HepG2 (cell line): ENCODE results near the gene AP4S1. TPM values are rescaled to one million over a fixed set of nuclear protein-coding genes. Genes with fewer than 3 reads are reported as not detected.

Source experiments
- GATA4 ChIP-seq: sonication (generic); IDR thresholded peaks from 2 replicates; pipeline ENCODE4 v1.6.1; 2016; ENCODE audit warnings: antibody characterized with exemption, low read depth, borderline replicate concordance
- NFAT5 ChIP-seq: sonication (generic); formaldehyde crosslinking; IDR thresholded peaks from 2 replicates; pipeline ENCODE4 v1.4.0; 2020; ENCODE audit warnings: missing genetic modification reagents
- NKX3-1 ChIP-seq: sonication (generic); formaldehyde crosslinking; IDR thresholded peaks from 2 replicates; pipeline ENCODE4 v1.5.0; 2020; ENCODE audit warnings: missing genetic modification reagents
- RNF219 ChIP-seq: sonication (generic); formaldehyde crosslinking; IDR thresholded peaks from 2 replicates; pipeline ENCODE4 v1.5.0; 2020; ENCODE audit warnings: mild to moderate bottlenecking, missing genetic modification reagents
- SP140L ChIP-seq: sonication (generic); formaldehyde crosslinking; IDR thresholded peaks from 2 replicates; pipeline ENCODE4 v1.4.0; 2020; ENCODE audit warnings: missing genetic modification reagents, borderline replicate concordance
- SYNCRIP ChIP-seq: fragments of 200-400 bp; formaldehyde crosslinking; IDR thresholded peaks from 2 replicates; pipeline ENCODE4 v1.6.1; 2018; ENCODE audit warnings: mild to moderate bottlenecking, low read depth, low read length; ENCODE audit not compliant: insufficient read depth
- ZNF232 ChIP-seq: sonication (generic); formaldehyde crosslinking; IDR thresholded peaks from 2 replicates; pipeline ENCODE4 v1.4.0; 2020; ENCODE audit warnings: missing genetic modification reagents, borderline replicate concordance
- ZNF431 ChIP-seq: sonication (generic); formaldehyde crosslinking; IDR thresholded peaks from 2 replicates; pipeline ENCODE4 v1.9.0; 2022; ENCODE audit warnings: missing genetic modification reagents, low read depth, mild to moderate bottlenecking, borderline replicate concordance
- ZSCAN30 ChIP-seq: sonication (generic); formaldehyde crosslinking; IDR thresholded peaks from 2 replicates; pipeline ENCODE4 v1.5.0; 2020; ENCODE audit warnings: mild to moderate bottlenecking, missing genetic modification reagents
- polyA plus RNA-seq, 8 experiments: library from polyadenylated mRNA; depleted of rRNA in 3 of 8; stranded (reverse) in 7 of 8; unstranded in 1 of 8; fragments of >200 nt; fragmentation: Illumina TruSeq in 4 of 8; extraction: Trizol in 4 of 8; gene quantifications; 2 replicates each; pipeline versions ENCODE4 v1.2.1 to v1.2.3, GENCODE V29; 2011 to 2016; ENCODE audit warnings: low read depth in 4 of 8, missing spikeins in 1 of 8, mixed read lengths in 1 of 8; ENCODE audit not compliant: insufficient read depth in 1 of 8
- total RNA-seq, 5 experiments: library from RNA; depleted of rRNA; stranded (reverse); fragments of >200 nt; fragmentation: Illumina TruSeq; extraction: Trizol; gene quantifications; 2 replicates each; pipeline ENCODE4 v1.2.3, GENCODE V29; 2016; ENCODE audit warnings: low read depth in 1 of 5
- TF ChIP-seq, protein P1 (sequence below): sonication (generic); formaldehyde crosslinking; IDR thresholded peaks from 2 replicates; pipeline ENCODE4 v1.8.1; 2023; ENCODE audit warnings: mild to moderate bottlenecking, inconsistent platforms, moderate library complexity, missing genetic modification reagents, borderline replicate concordance
- TF ChIP-seq, protein P2 (sequence below): sonication (generic); formaldehyde crosslinking; IDR thresholded peaks from 2 replicates; pipeline ENCODE4 v1.8.0; 2023; ENCODE audit warnings: mild to moderate bottlenecking, missing genetic modification reagents
- TF ChIP-seq, protein P3 (sequence below): sonication (generic); formaldehyde crosslinking; IDR thresholded peaks from 2 replicates; pipeline ENCODE4 v1.5.1; 2020; ENCODE audit warnings: mild to moderate bottlenecking, missing genetic modification reagents, moderate library complexity

AP4S1 gene
- total and polyA plus RNA-seq, 2 of the 13 experiments (the other 11 are each of a cell fraction or from before 2014, with no cell fraction given), result 3.9 to 21.1 TPM

- TF ChIP-seq, protein P1, sequence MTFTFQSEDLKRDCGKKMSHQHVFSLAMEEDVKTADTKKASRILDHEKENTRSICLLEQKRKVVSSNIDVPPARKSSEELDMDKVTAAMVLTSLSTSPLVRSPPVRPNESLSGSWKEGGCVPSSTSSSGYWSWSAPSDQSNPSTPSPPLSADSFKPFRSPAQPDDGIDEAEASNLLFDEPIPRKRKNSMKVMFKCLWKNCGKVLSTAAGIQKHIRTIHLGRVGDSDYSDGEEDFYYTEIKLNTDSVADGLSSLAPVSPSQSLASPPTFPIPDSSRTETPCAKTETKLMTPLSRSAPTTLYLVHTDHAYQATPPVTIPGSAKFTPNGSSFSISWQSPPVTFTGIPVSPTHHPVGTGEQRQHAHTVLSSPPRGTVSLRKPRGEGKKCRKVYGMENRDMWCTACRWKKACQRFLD (CRISPR knock-in tag), result no peak
- TF ChIP-seq, protein P2, sequence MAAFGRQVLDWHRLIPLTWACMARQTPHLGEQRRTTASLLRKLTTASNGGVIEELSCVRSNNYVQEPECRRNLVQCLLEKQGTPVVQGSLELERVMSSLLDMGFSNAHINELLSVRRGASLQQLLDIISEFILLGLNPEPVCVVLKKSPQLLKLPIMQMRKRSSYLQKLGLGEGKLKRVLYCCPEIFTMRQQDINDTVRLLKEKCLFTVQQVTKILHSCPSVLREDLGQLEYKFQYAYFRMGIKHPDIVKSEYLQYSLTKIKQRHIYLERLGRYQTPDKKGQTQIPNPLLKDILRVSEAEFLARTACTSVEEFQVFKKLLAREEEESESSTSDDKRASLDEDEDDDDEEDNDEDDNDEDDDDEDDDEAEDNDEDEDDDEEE (CRISPR knock-in tag), result no peak
- TF ChIP-seq GATA4, result no peak; the same call in 1 of the 2 replicates
- TF ChIP-seq NKX3-1 (CRISPR knock-in tag), result no peak
- TF ChIP-seq ZSCAN30, result no peak
- peak; percentile 83; the same call in 1 of the 2 replicates for TF ChIP-seq ZNF232 (CRISPR knock-in tag)
- TF ChIP-seq SYNCRIP, result no peak
- TF ChIP-seq SP140L (CRISPR knock-in tag), result no peak
- no peak for TF ChIP-seq NFAT5
- peak; percentile 50; the same call in 1 of the 2 replicates for TF ChIP-seq ZNF431 (CRISPR knock-in tag)
- TF ChIP-seq, protein P3, sequence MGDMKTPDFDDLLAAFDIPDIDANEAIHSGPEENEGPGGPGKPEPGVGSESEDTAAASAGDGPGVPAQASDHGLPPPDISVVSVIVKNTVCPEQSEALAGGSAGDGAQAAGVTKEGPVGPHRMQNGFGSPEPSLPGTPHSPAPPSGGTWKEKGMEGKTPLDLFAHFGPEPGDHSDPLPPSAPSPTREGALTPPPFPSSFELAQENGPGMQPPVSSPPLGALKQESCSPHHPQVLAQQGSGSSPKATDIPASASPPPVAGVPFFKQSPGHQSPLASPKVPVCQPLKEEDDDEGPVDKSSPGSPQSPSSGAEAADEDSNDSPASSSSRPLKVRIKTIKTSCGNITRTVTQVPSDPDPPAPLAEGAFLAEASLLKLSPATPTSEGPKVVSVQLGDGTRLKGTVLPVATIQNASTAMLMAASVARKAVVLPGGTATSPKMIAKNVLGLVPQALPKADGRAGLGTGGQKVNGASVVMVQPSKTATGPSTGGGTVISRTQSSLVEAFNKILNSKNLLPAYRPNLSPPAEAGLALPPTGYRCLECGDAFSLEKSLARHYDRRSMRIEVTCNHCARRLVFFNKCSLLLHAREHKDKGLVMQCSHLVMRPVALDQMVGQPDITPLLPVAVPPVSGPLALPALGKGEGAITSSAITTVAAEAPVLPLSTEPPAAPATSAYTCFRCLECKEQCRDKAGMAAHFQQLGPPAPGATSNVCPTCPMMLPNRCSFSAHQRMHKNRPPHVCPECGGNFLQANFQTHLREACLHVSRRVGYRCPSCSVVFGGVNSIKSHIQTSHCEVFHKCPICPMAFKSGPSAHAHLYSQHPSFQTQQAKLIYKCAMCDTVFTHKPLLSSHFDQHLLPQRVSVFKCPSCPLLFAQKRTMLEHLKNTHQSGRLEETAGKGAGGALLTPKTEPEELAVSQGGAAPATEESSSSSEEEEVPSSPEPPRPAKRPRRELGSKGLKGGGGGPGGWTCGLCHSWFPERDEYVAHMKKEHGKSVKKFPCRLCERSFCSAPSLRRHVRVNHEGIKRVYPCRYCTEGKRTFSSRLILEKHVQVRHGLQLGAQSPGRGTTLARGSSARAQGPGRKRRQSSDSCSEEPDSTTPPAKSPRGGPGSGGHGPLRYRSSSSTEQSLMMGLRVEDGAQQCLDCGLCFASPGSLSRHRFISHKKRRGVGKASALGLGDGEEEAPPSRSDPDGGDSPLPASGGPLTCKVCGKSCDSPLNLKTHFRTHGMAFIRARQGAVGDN (CRISPR knock-in tag), result no peak
- TF ChIP-seq RNF219, result no peak
These were observed 65.7 kb downstream of the AP4S1 start (continued) for GRCh38 chr14:31090883-31091764.
